SK-N-SH (cell line): ENCODE results near the gene IFI6. TPM values are rescaled to one million over a fixed set of nuclear protein-coding genes. Genes with fewer than 3 reads are reported as not detected.

Experiments used
- CTCF ChIA-PET: fragments of 300-600, 350-600 bp; formaldehyde crosslinking; extraction: SDS; loops from one replicate; lab custom pipeline; 2021; lab: Yijun Ruan, JAX
- POLR2A ChIA-PET: fragments of 350-600 bp; sonication (Branson Sonifier 250); formaldehyde crosslinking; extraction: SDS; loops from one replicate; lab custom pipeline; 2020; ENCODE audit warnings: antibody characterized with exemption, inconsistent platforms; lab: Yijun Ruan, JAX
- DNase-seq: peaks from one replicate; pipeline ENCODE4 v3.0.0; 2012
- H2AFZ ChIP-seq: fragments of 200-600 bp; sonication (generic); 2 replicates; pipeline ENCODE4 v1.8.1; 2016; ENCODE audit warnings: antibody characterized with exemption, mild to moderate bottlenecking, low read depth
- H3F3A ChIP-seq: fragments of 200-600 bp; sonication (generic); replicated peaks from 2 replicates; pipeline ENCODE3; 2016; ENCODE audit warnings: antibody characterized with exemption, mild to moderate bottlenecking; ENCODE audit not compliant: insufficient read depth
- H3K27ac ChIP-seq, 2 experiments: fragments of 200-500 bp in 1 of 2; fragments of 200-600 bp in 1 of 2; sonication (Bioruptor generic) in 1 of 2; sonication (generic), shearing (Covaris generic) in 1 of 2; 2 replicates each; pipeline versions ENCODE4 v1.5.1 to v1.6.1; 2014 to 2016; ENCODE audit warnings: low read depth in 2 of 2, inconsistent platforms in 1 of 2, low read length in 1 of 2, mild to moderate bottlenecking in 1 of 2, mixed read lengths in 1 of 2
- H3K27me3 ChIP-seq: fragments of 200-600 bp; sonication (generic), shearing (Covaris generic); 2 replicates; pipeline ENCODE4 v1.6.1; 2016; ENCODE audit warnings: mixed run types; ENCODE audit not compliant: insufficient read depth
- H3K36me3 ChIP-seq, 2 experiments: fragments of 200-500 bp in 1 of 2; fragments of 200-600 bp in 1 of 2; sonication (Bioruptor generic) in 1 of 2; sonication (generic) in 1 of 2; replicated peaks in 1 of 2; 2 replicates each; pipeline versions ENCODE3 to v1.5.1; 2014 to 2016; ENCODE audit warnings: low read length in 1 of 2, mild to moderate bottlenecking in 1 of 2; ENCODE audit not compliant: insufficient read depth in 2 of 2, control insufficient read depth in 1 of 2
- H3K4me1 ChIP-seq, 2 experiments: fragments of 200-500 bp in 1 of 2; fragments of 200-600 bp in 1 of 2; sonication (Bioruptor generic) in 1 of 2; sonication (generic), shearing (Covaris generic) in 1 of 2; 2 replicates each; pipeline versions ENCODE4 v1.5.1 to v1.6.1; 2014 to 2016; ENCODE audit warnings: low read depth in 1 of 2, low read length in 1 of 2, mixed run types in 1 of 2; ENCODE audit not compliant: insufficient read depth in 2 of 2, control insufficient read depth in 1 of 2
- H3K4me2 ChIP-seq: fragments of 200-600 bp; sonication (generic), shearing (Covaris generic); 2 replicates; pipeline ENCODE4 v1.6.1; 2017; ENCODE audit warnings: mixed run types
- H3K4me3 ChIP-seq, 2 experiments: fragments of 200-500 bp in 1 of 2; fragments of 200-600 bp in 1 of 2; sonication (Bioruptor generic) in 1 of 2; sonication (generic), shearing (Covaris generic) in 1 of 2; 2 replicates each; pipeline versions ENCODE4 v1.5.1 to v1.8.1; 2014 to 2016; ENCODE audit warnings: low read depth in 2 of 2, inconsistent platforms in 1 of 2, low read length in 1 of 2, mild to moderate bottlenecking in 1 of 2, mixed read lengths in 1 of 2, moderate library complexity in 1 of 2
- H3K79me2 ChIP-seq: fragments of 200-600 bp; sonication (generic); 2 replicates; pipeline ENCODE4 v1.8.1; 2017; ENCODE audit warnings: mild to moderate bottlenecking; ENCODE audit not compliant: insufficient read depth
- H3K9ac ChIP-seq: fragments of 200-600 bp; sonication (generic); 2 replicates; pipeline ENCODE4 v1.6.1; 2017; ENCODE audit warnings: mixed run types
- H3K9me2 ChIP-seq: fragments of 200-600 bp; sonication (generic); 2 replicates; pipeline ENCODE4 v1.6.1; 2017; ENCODE audit warnings: mixed run types
- H3K9me3 ChIP-seq: fragments of 200-600 bp; sonication (generic); 2 replicates; pipeline ENCODE4 v1.6.1; 2017; ENCODE audit warnings: mixed run types, mild to moderate bottlenecking, moderate library complexity
- H4K20me1 ChIP-seq: fragments of 200-600 bp; sonication (generic); 2 replicates; pipeline ENCODE4 v1.6.1; 2017; ENCODE audit warnings: mild to moderate bottlenecking, mixed run types; ENCODE audit not compliant: insufficient read depth
- EP300 ChIP-seq, 2 experiments: IDR thresholded peaks; 2 replicates each; pipeline versions ENCODE4 v1.4.0 to v1.6.1; 2012; ENCODE audit warnings: borderline replicate concordance in 1 of 2, low read depth in 1 of 2, low read length in 1 of 2
- EZH2phosphoT487 ChIP-seq: fragments of 200-600 bp; sonication (generic); IDR thresholded peaks from 2 replicates; pipeline ENCODE4 v1.6.1; 2017; ENCODE audit warnings: low read depth, mixed run types, mild to moderate bottlenecking, antibody characterized with exemption, moderate library complexity, borderline replicate concordance
- FOSL2 ChIP-seq: IDR thresholded peaks from 2 replicates; pipeline ENCODE4 v1.4.0; 2012; ENCODE audit warnings: low read depth, mild to moderate bottlenecking, moderate library complexity, borderline replicate concordance
- FOXJ3 ChIP-seq: sonication (generic); formaldehyde crosslinking; IDR thresholded peaks from 2 replicates; pipeline ENCODE4 v1.5.1; 2020; ENCODE audit warnings: mild to moderate bottlenecking, missing genetic modification reagents
- JUND ChIP-seq: IDR thresholded peaks from 2 replicates; pipeline ENCODE4 v1.4.0; 2012
- MXI1 ChIP-seq: IDR thresholded peaks from 2 replicates; pipeline ENCODE4 v1.6.1; 2012; ENCODE audit warnings: mild to moderate bottlenecking, low read depth, low read length, improper control_type of control experiment
- POLR2AphosphoS5 ChIP-seq: IDR thresholded peaks from 2 replicates; pipeline ENCODE4 v1.6.1; 2012; ENCODE audit warnings: low read depth, low read length
- RAD21 ChIP-seq: IDR thresholded peaks from 2 replicates; pipeline ENCODE4 v1.6.1; 2012; ENCODE audit warnings: mild to moderate bottlenecking, low read length
- RCOR1 ChIP-seq: fragments of 150-350 bp; IDR thresholded peaks from 2 replicates; pipeline ENCODE4 v1.6.1; 2017; ENCODE audit warnings: antibody characterized with exemption, low read length
- RXRA ChIP-seq: IDR thresholded peaks from 2 replicates; pipeline ENCODE4 v1.4.0; 2012; ENCODE audit warnings: low read depth, mild to moderate bottlenecking, borderline replicate concordance
- SMC3 ChIP-seq: IDR thresholded peaks from 2 replicates; pipeline ENCODE4 v1.6.1; 2012; ENCODE audit warnings: low read depth, low read length, improper control_type of control experiment
- TAF1 ChIP-seq: IDR thresholded peaks from 2 replicates; pipeline ENCODE4 v1.6.1; 2012; ENCODE audit warnings: low read depth, mild to moderate bottlenecking, low read length, moderate library complexity, borderline replicate concordance
- TEAD4 ChIP-seq: IDR thresholded peaks from 2 replicates; pipeline ENCODE4 v1.4.0; 2012; ENCODE audit warnings: mild to moderate bottlenecking, borderline replicate concordance; ENCODE audit not compliant: insufficient read depth
- USF1 ChIP-seq: IDR thresholded peaks from 2 replicates; pipeline ENCODE4 v1.4.0; 2012; ENCODE audit warnings: low read depth, borderline replicate concordance
- WGBS: methylation state at CpG from one replicate; pipeline ENCODE4 v1.1.6; 2017; ENCODE audit warnings: low lambda C conversion rate; 5-methylcytosine and 5-hydroxymethylcytosine counted together
- polyA plus RNA-seq, 3 experiments: library from polyadenylated mRNA; depleted of rRNA; stranded (reverse); fragments of >200 nt; gene quantifications; 2 replicates each; pipeline ENCODE4 v1.2.3, GENCODE V29; 2012
- TF ChIP-seq, protein P1 (sequence below): fragments of 150-350 bp; IDR thresholded peaks from 2 replicates; pipeline ENCODE4 v1.6.1; 2017; ENCODE audit warnings: antibody characterized with exemption, low read length, low read depth, borderline replicate concordance
- TF ChIP-seq, protein P2 (sequence below): fragments of 200-600 bp; sonication (generic); IDR thresholded peaks from 2 replicates; pipeline ENCODE4 v1.6.1; 2017; ENCODE audit warnings: antibody characterized with exemption, mild to moderate bottlenecking, moderate library complexity
- TF ChIP-seq, protein P3 (sequence below): IDR thresholded peaks from 2 replicates; pipeline ENCODE4 v1.4.0; 2012; ENCODE audit warnings: low read depth, borderline replicate concordance

IFI6 gene
- polyA plus RNA-seq, 1 of the 3 experiments (the other 2 are of a cell fraction): 35.6 TPM

DNA sequence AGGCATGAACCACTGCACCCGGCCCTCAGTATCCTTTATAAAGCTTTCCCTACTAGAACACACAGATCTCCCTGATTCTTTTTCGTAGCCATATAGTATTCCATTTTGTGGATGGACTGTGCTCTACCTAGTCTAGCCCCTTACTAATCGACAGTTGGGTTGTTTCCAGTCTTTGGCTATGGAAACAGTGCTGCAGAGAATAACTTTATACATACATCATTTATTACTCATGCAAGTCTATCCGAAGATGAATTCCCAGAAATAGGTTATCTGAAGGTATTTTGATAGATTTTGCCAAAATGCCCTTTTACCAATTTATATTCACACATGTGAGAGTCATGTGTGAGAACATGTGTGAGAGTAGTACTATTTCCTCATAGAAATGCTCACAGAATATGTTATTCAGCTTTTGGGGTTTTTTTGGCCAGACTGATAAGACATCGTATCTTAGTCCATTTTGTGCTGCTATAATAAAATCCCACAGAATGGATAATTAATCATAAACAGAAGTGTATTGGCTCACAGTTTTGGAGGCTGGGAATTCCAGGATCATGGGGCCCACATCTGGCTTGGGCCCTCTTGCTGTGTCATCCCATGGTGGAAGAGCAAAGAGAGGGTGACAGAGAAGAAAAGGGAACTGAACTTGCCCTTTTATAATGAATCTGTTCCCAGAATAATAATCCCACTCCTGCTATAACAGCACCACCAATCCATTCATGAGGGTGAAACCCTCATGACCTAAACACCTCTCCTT lies 19.7 kb downstream of the IFI6 start:
- Histone ChIP-seq H3K4me2 (no peak overlapping the region), H3K9ac (no peak overlapping the region), H3K27me3 (no peaks in the 10 kb centered on the region), H3K36me3 (no peaks in the 10 kb centered on the region), H3K27ac (no peak overlapping the region), H4K20me1 (no peaks in the 10 kb centered on the region), H3K4me1 (peaks cover 3 to 7% of the 10 kb centered on the region in 2 experiments; a peak in 2 of 4 replicates), H3K9me3 (no peaks in the 10 kb centered on the region), H3F3A (peaks cover 6% of the 10 kb centered on the region), H3K4me3 (no peak overlapping the region), H3K79me2 (no peaks in the 10 kb centered on the region), H3K9me2 (no peaks in the 10 kb centered on the region), H2AFZ (no peak overlapping the region)
- ChIA-PET CTCF (interaction anchor here (1.1 to 2.3 kb wide), 4 partner anchors 9 to 44 kb away, joined by 3 to 7 read pairs (median 5); partner anchors contain the start of gene IFI6), POLR2A (no interaction called here)
- DNase-seq: no peak
- TF ChIP-seq EP300 (IDR thresholded peaks at IDR 0.05; ENCODE audit: borderline replicate concordance in 1 of 2, low read depth in 1 of 2, low read length in 1 of 2) (no peak), RCOR1 (no peak), RAD21 (no peak), FOSL2 (no peak), EZH2phosphoT487 (no peak), USF1 (no peak), SMC3 (no peak), POLR2AphosphoS5 (no peak), RXRA (no peak), MXI1 (no peak), FOXJ3 (CRISPR knock-in tag) (no peak), TEAD4 (no peak), JUND (no peak), TAF1 (no peak)
- TF ChIP-seq, protein P1, sequence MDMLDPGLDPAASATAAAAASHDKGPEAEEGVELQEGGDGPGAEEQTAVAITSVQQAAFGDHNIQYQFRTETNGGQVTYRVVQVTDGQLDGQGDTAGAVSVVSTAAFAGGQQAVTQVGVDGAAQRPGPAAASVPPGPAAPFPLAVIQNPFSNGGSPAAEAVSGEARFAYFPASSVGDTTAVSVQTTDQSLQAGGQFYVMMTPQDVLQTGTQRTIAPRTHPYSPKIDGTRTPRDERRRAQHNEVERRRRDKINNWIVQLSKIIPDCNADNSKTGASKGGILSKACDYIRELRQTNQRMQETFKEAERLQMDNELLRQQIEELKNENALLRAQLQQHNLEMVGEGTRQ: no peak
- TF ChIP-seq, protein P2, sequence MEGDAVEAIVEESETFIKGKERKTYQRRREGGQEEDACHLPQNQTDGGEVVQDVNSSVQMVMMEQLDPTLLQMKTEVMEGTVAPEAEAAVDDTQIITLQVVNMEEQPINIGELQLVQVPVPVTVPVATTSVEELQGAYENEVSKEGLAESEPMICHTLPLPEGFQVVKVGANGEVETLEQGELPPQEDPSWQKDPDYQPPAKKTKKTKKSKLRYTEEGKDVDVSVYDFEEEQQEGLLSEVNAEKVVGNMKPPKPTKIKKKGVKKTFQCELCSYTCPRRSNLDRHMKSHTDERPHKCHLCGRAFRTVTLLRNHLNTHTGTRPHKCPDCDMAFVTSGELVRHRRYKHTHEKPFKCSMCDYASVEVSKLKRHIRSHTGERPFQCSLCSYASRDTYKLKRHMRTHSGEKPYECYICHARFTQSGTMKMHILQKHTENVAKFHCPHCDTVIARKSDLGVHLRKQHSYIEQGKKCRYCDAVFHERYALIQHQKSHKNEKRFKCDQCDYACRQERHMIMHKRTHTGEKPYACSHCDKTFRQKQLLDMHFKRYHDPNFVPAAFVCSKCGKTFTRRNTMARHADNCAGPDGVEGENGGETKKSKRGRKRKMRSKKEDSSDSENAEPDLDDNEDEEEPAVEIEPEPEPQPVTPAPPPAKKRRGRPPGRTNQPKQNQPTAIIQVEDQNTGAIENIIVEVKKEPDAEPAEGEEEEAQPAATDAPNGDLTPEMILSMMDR: no peak
- TF ChIP-seq, protein P3, sequence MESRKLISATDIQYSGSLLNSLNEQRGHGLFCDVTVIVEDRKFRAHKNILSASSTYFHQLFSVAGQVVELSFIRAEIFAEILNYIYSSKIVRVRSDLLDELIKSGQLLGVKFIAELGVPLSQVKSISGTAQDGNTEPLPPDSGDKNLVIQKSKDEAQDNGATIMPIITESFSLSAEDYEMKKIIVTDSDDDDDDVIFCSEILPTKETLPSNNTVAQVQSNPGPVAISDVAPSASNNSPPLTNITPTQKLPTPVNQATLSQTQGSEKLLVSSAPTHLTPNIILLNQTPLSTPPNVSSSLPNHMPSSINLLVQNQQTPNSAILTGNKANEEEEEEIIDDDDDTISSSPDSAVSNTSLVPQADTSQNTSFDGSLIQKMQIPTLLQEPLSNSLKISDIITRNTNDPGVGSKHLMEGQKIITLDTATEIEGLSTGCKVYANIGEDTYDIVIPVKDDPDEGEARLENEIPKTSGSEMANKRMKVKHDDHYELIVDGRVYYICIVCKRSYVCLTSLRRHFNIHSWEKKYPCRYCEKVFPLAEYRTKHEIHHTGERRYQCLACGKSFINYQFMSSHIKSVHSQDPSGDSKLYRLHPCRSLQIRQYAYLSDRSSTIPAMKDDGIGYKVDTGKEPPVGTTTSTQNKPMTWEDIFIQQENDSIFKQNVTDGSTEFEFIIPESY: no peak
- WGBS: 87% methylated on average over 5 of the region's 5 CpGs
